PC-9 (cell line): ENCODE measurements around the gene CCDC12. TPM values are rescaled to one million over a fixed set of nuclear protein-coding genes. Genes with fewer than 3 reads are reported as not detected.

ENCODE experiments used
- BruUV-seq: library from RNA; stranded (reverse); fragments of 400-500 nt; replicated peaks from 2 replicates; lab custom pipeline; 2021; lab: Mats Ljungman, UMichigan
- CTCF ChIA-PET: fragments of 300-600 bp; sonication (Branson Sonifier 250); formaldehyde crosslinking; loops from one replicate; lab custom pipeline; 2022; ENCODE audit warnings: antibody characterized with exemption; lab: Charles Lee
- POLR2A ChIA-PET: fragments of 300-600 bp; sonication (Branson Sonifier 250); formaldehyde crosslinking; loops from one replicate; lab custom pipeline; 2022; ENCODE audit warnings: antibody characterized with exemption; ENCODE audit not compliant: unreplicated experiment; lab: Charles Lee
- DNase-seq, 2 experiments: peaks; one replicate each; pipeline versions ENCODE4 v3.0.0 to v3.0.0-alpha.2; 2015 to 2022; ENCODE audit warnings: mixed read lengths in 1 of 2
- H2AFZ ChIP-seq: fragments of 200-600 bp; sonication (generic); 2 replicates; pipeline ENCODE4 v1.8.1; 2017; ENCODE audit warnings: antibody characterized with exemption
- H3F3A ChIP-seq: fragments of 200-600 bp; sonication (generic); 2 replicates; pipeline ENCODE4 v1.8.1; 2017; ENCODE audit warnings: antibody characterized with exemption, mild to moderate bottlenecking, low read depth; ENCODE audit not compliant: insufficient read depth
- H3K27ac ChIP-seq: fragments of 200-600 bp; sonication (generic); 2 replicates; pipeline ENCODE4 v1.6.1; 2016; ENCODE audit warnings: mixed run types
- H3K27me3 ChIP-seq: fragments of 200-600 bp; sonication (generic); 2 replicates; pipeline ENCODE4 v1.6.1; 2016; ENCODE audit warnings: low read depth, mixed run types; ENCODE audit not compliant: insufficient read depth
- H3K36me3 ChIP-seq: fragments of 200-600 bp; sonication (generic); 2 replicates; pipeline ENCODE4 v1.6.1; 2016; ENCODE audit warnings: low read depth, mixed run types
- H3K4me1 ChIP-seq: fragments of 200-600 bp; sonication (generic); replicated peaks from 2 replicates; pipeline ENCODE4 v1.6.1; 2016; ENCODE audit warnings: mixed run types; ENCODE audit not compliant: insufficient read depth
- H3K4me2 ChIP-seq: fragments of 200-600 bp; sonication (generic); 2 replicates; pipeline ENCODE4 v1.6.1; 2017; ENCODE audit warnings: mixed run types
- H3K4me3 ChIP-seq: fragments of 200-600 bp; sonication (generic); 2 replicates; pipeline ENCODE4 v1.6.1; 2016; ENCODE audit warnings: mixed run types
- H3K79me2 ChIP-seq: fragments of 200-600 bp; sonication (generic); 2 replicates; pipeline ENCODE4 v1.6.1; 2017; ENCODE audit warnings: low read depth, mixed run types
- H3K9me2 ChIP-seq: fragments of 200-600 bp; sonication (generic); 2 replicates; pipeline ENCODE4 v1.8.1; 2017; ENCODE audit warnings: mild to moderate bottlenecking; ENCODE audit not compliant: insufficient read depth
- H3K9me3 ChIP-seq: fragments of 200-600 bp; sonication (generic); 2 replicates; pipeline ENCODE4 v1.8.1; 2016; ENCODE audit warnings: low read depth; ENCODE audit not compliant: insufficient read depth
- H4K20me1 ChIP-seq: fragments of 200-600 bp; sonication (generic); 2 replicates; pipeline ENCODE4 v1.8.1; 2017; ENCODE audit not compliant: insufficient read depth
- CTCF ChIP-seq: fragments of 200-600 bp; sonication (generic); conservative IDR thresholded peaks from 2 replicates; pipeline ENCODE4 v1.6.1; 2017; ENCODE audit warnings: mixed run types, antibody characterized with exemption, mild to moderate bottlenecking, moderate library complexity
- EZH2 ChIP-seq: fragments of 200-600 bp; sonication (generic); IDR thresholded peaks from 2 replicates; pipeline ENCODE4 v1.8.0; 2017; ENCODE audit warnings: antibody characterized with exemption, low read depth
- intact Hi-C: fragments of 100-400 bp; cut with micrococcal nuclease; formaldehyde crosslinking; loops from one replicate; pipeline ENCODE4 v1.10.0; 2022; ENCODE audit not compliant: unreplicated experiment
- total RNA-seq: library from RNA; stranded (reverse); gene quantifications from 2 replicates; pipeline ENCODE4 v1.2.3, GENCODE V29; 2021

Gene CCDC12
- total RNA-seq, 1 experiment from 2014 or later, result 39.3 TPM

DNA sequence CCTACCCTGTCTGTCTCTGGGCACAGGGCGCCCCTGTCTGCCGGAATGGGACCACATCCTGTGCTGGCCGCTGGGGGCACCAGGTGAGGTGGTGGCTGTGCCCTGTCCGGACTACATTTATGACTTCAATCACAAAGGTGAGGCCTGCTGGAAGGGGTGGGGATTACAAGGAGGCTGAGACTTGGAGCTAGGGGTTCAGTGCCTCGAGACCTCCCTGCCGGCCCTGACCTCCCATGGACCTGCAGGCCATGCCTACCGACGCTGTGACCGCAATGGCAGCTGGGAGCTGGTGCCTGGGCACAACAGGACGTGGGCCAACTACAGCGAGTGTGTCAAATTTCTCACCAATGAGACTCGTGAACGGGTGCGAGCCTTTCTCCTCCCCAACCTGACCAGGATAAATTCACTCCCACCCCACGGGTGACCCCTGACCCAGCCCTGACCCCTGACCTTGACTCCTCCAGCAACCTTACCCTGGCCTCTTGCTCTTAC is 78.7 kb downstream of the CCDC12 start:
- DNase-seq, result no peak
- Histone ChIP-seq H3K79me2 (no peaks in the 10 kb centered on the region), H3F3A (no peaks in the 10 kb centered on the region), H4K20me1 (no peaks in the 10 kb centered on the region), H3K4me3 (no peak overlapping the region), H3K27me3 (no peaks in the 10 kb centered on the region), H3K4me2 (no peak overlapping the region), H3K27ac (no peak overlapping the region), H3K9me2 (no peaks in the 10 kb centered on the region), H3K4me1 (no peaks in the 10 kb centered on the region), H2AFZ (no peak overlapping the region), H3K9me3 (no peaks in the 10 kb centered on the region), H3K36me3 (no peaks in the 10 kb centered on the region)
- POLR2A ChIA-PET, result no interaction called here
- CTCF ChIA-PET, result no interaction called here
- TF ChIP-seq CTCF (no peak; the same call in 1 of the 2 replicates), EZH2 (no peak)
- BruUV-seq, result no TSS peak
- intact Hi-C loops, result no loop called here

DNA sequence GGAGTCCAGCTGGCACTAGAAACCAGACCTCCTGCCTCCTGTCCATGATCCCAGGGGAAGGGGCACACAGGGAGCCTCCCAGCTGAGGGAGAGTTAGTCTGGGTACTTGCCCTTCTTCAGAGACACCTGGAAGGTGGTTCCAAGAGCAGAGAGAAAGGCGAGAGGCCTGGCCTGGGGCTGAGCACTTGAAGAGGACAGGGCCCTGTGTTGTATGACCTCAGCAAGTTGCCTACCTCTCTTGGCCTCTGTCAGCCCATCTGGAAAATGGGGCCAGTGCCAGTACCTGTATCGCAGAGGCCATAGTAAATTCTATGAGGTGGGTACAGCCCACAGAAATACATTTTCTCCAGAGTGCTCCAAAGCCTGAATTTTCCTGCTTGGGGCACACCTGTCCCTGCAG is 79.5 kb downstream of the CCDC12 start:
- no peaks in the 10 kb centered on the region for H3F3A ChIP-seq
- H3K9me2 ChIP-seq, result no peaks in the 10 kb centered on the region
- ChIA-PET POLR2A (no interaction called here), CTCF (no interaction called here)
- BruUV-seq, result no TSS peak
- DNase-seq, result no peak
- no peaks in the 10 kb centered on the region for H3K9me3 ChIP-seq
- no peaks in the 10 kb centered on the region for H3K27me3 ChIP-seq
- no peaks in the 10 kb centered on the region for H4K20me1 ChIP-seq
- intact Hi-C loops, result no loop called here
- H3K79me2 ChIP-seq, result no peaks in the 10 kb centered on the region
- no peaks in the 10 kb centered on the region for H3K4me1 ChIP-seq
- H3K4me3 ChIP-seq, result no peak overlapping the region
- H3K36me3 ChIP-seq, result no peaks in the 10 kb centered on the region
- H3K4me2 ChIP-seq, result no peak overlapping the region
- no peak overlapping the region for H3K27ac ChIP-seq
- TF ChIP-seq CTCF (no peak), EZH2 (no peak)
- no peak overlapping the region for H2AFZ ChIP-seq

DNA sequence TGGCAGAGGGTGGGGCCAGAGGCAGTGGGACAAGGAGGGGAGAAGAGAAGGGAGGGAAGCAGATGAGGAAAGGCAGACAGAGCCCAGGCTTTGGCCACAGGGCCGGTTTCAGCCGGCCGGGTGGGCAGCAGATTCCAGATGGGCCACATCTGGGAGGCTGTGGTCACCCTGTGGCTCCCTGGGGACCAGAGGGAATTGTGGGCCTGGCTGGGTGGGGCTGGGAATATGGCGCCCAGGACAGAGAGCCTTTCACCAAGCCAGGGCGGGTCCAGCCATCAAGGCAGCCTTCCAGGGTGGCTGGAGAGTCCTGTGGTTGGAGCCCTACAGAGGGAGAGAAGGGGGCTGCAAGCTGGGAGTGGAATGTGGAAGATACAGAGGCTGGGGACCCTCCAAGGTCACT is 80.2 kb downstream of the CCDC12 start:
- TF ChIP-seq EZH2, result no peak
- ChIA-PET CTCF (no interaction called here), POLR2A (no interaction called here)
- H3F3A ChIP-seq, result no peaks in the 10 kb centered on the region
- H4K20me1 ChIP-seq, result no peaks in the 10 kb centered on the region
- no peak overlapping the region for H3K4me2 ChIP-seq
- H3K27ac ChIP-seq, result no peak overlapping the region
- H3K79me2 ChIP-seq, result no peaks in the 10 kb centered on the region
- H3K4me3 ChIP-seq, result no peak overlapping the region
- no peaks in the 10 kb centered on the region for H3K9me2 ChIP-seq
- no peak for DNase-seq
- H3K27me3 ChIP-seq, result no peaks in the 10 kb centered on the region
- BruUV-seq, result no TSS peak
- intact Hi-C loops, result no loop called here
- 0 out of 2 replicates have a peak, but pooled peaks cover 4% of the 10 kb centered on the region for H3K4me1 ChIP-seq
- no peak overlapping the region for H2AFZ ChIP-seq
- no peaks in the 10 kb centered on the region for H3K9me3 ChIP-seq
- H3K36me3 ChIP-seq, result no peaks in the 10 kb centered on the region

DNA sequence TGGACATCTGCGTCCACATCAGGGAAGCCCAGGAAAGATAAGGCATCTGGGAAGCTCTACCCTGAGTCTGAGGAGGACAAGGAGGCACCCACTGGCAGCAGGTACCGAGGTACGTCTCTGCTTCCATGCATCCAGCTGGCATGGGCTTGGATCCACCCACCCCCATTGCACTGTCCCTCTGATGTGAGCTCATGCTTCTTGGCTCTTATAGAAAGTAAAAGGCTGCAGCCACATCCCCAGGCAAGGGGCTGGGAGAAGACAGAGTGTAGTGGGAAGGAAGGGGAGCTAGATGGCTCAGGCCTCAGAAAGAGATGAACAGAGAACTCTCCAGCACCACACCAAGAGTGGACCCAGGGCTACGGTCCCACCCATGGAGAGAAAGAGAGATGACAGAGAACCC is 80.8 kb downstream of the CCDC12 start:
- TF ChIP-seq EZH2, result no peak
- TF ChIP-seq CTCF, result no peak
- no peaks in the 10 kb centered on the region for H4K20me1 ChIP-seq
- H2AFZ ChIP-seq, result no peak overlapping the region
- POLR2A ChIA-PET, result interaction anchor here (0.5 to 0.6 kb wide), 2 partner anchors 104 to 135 kb away, joined by 3 read pairs; no protein-coding TSS in a partner anchor
- CTCF ChIA-PET, result no interaction called here
- H3K36me3 ChIP-seq, result no peaks in the 10 kb centered on the region
- no peaks in the 10 kb centered on the region for H3K9me2 ChIP-seq
- H3K4me2 ChIP-seq, result no peak overlapping the region
- 0 out of 2 replicates have a peak, but pooled peaks cover 4% of the 10 kb centered on the region for H3K4me1 ChIP-seq
- no peak for DNase-seq
- H3K79me2 ChIP-seq, result no peaks in the 10 kb centered on the region
- intact Hi-C loops, result loop anchor here (1.0 kb wide), 2 partner anchors 29 to 190 kb away; no protein-coding TSS in a partner anchor
- BruUV-seq, result no TSS peak
- H3K27ac ChIP-seq, result no peak overlapping the region
- no peak overlapping the region for H3K4me3 ChIP-seq
- H3K9me3 ChIP-seq, result no peaks in the 10 kb centered on the region
- no peaks in the 10 kb centered on the region for H3K27me3 ChIP-seq
- no peaks in the 10 kb centered on the region for H3F3A ChIP-seq
